MCF 10A (cell line): ENCODE data around the gene RHCE. TPM values are rescaled to one million over a fixed set of nuclear protein-coding genes. Genes with fewer than 3 reads are reported as not detected.

Source experiments
- total RNA-seq: library from RNA; stranded (reverse); gene quantifications from 2 replicates; pipeline ENCODE4 v1.2.3, GENCODE V29; 2022

RHCE gene
- total RNA-seq, 1 experiment from 2014 or later: 0.61 TPM

Other genes with a start within 250 kb of the RHCE start
- gene SYF2, start 188.3 kb downstream of the RHCE start, total RNA-seq: 40.5 and 43.0 TPM in 2 replicates
- gene RSRP1, start 173.4 kb downstream of the RHCE start, total RNA-seq: 77.2 and 86.4 TPM in 2 replicates
- not detected in 2 replicates for gene RHD, start 148.3 kb downstream of the RHCE start, total RNA-seq
- 88.3 and 107 TPM in 2 replicates for gene TMEM50A, start 82.5 kb downstream of the RHCE start, total RNA-seq
- 17.4 and 19.3 TPM in 2 replicates for gene MACO1, start 10.1 kb upstream of the RHCE start, total RNA-seq
- 10.3 and 14.0 TPM in 2 replicates for gene LDLRAP1, start 122.8 kb upstream of the RHCE start, total RNA-seq
- not detected in 2 replicates for gene MAN1C1, start 196.0 kb upstream of the RHCE start, total RNA-seq